Panc1 (cell line): ENCODE measurements around the gene PDZD4. TPM values are rescaled to one million over a fixed set of nuclear protein-coding genes. Genes with fewer than 3 reads are reported as not detected.

Source experiments
- ATAC-seq: fragments of 200-7000 bp; cut with Tn5 transposase; 2 replicates; pipeline ENCODE4 v1.9.1; 2020; ENCODE audit warnings: mild to moderate bottlenecking, moderate library complexity
- BruUV-seq: library from RNA; stranded (reverse); fragments of 400-500 nt; replicated peaks from 2 replicates; lab custom pipeline; 2021; lab: Mats Ljungman, UMichigan
- CTCF ChIA-PET: fragments of 300-600 bp; sonication (Branson Sonifier 250); formaldehyde crosslinking; loops from one replicate; lab custom pipeline; 2022; ENCODE audit warnings: antibody characterized with exemption; lab: Charles Lee
- POLR2A ChIA-PET: fragments of 300-600 bp; sonication (Branson Sonifier 250); formaldehyde crosslinking; loops from one replicate; lab custom pipeline; 2022; ENCODE audit warnings: antibody characterized with exemption; lab: Charles Lee
- DNase-seq: peaks from one replicate; pipeline ENCODE4 v3.0.0-alpha.2; 2010; ENCODE audit warnings: low read depth, low spot score
- H3K27ac ChIP-seq: 2 replicates; pipeline ENCODE4 v1.5.1; 2011; ENCODE audit warnings: mild to moderate bottlenecking, low read length, inconsistent platforms
- H3K27me3 ChIP-seq: fragments of 200-500 bp; sonication (Bioruptor generic); 2 replicates; pipeline ENCODE4 v1.6.0; 2014; ENCODE audit warnings: low read length, inconsistent platforms; ENCODE audit not compliant: control insufficient read depth, insufficient read depth
- H3K36me3 ChIP-seq: fragments of 200-500 bp; sonication (Bioruptor generic); 2 replicates; pipeline ENCODE4 v1.5.1; 2014; ENCODE audit warnings: inconsistent platforms, mild to moderate bottlenecking, low read length, moderate library complexity; ENCODE audit not compliant: control insufficient read depth, insufficient read depth
- H3K4me1 ChIP-seq: 2 replicates; pipeline ENCODE4 v1.5.1; 2011; ENCODE audit warnings: inconsistent platforms, mild to moderate bottlenecking, low read length, moderate library complexity; ENCODE audit not compliant: control insufficient read depth, insufficient read depth
- H3K4me3 ChIP-seq, 2 experiments: 2 replicates each; pipeline ENCODE4 v1.5.1; 2011 to 2012; ENCODE audit warnings: low read depth in 2 of 2, low read length in 2 of 2, mild to moderate bottlenecking in 2 of 2, inconsistent platforms in 1 of 2, moderate library complexity in 1 of 2
- H3K9me3 ChIP-seq: fragments of 200-500 bp; sonication (Bioruptor generic); 2 replicates; pipeline ENCODE4 v1.5.1; 2014; ENCODE audit warnings: low read depth, mild to moderate bottlenecking, inconsistent platforms, low read length, moderate library complexity; ENCODE audit not compliant: control insufficient read depth, insufficient read depth
- POLR2AphosphoS5 ChIP-seq: IDR thresholded peaks from 2 replicates; pipeline ENCODE4 v1.6.1; 2012; ENCODE audit warnings: mild to moderate bottlenecking, low read depth, low read length, moderate library complexity
- SIN3A ChIP-seq: IDR thresholded peaks from 2 replicates; pipeline ENCODE4 v1.6.1; 2012; ENCODE audit warnings: low read depth, mild to moderate bottlenecking, low read length, moderate library complexity, borderline replicate concordance; ENCODE audit not compliant: insufficient read depth
- TCF7L2 ChIP-seq: IDR thresholded peaks from 2 replicates; pipeline ENCODE4 v1.6.1; 2011; ENCODE audit warnings: mild to moderate bottlenecking, low read depth, low read length, inconsistent platforms
- in situ Hi-C: cut with HindIII; loops from 2 replicates; pipeline ENCODE4 v1.10.0; 2016; ENCODE audit warnings: low sequenced_read_pairs, low pct_unique_long_range_greater_than_20kb
- intact Hi-C: fragments of 100-400 bp; cut with micrococcal nuclease; formaldehyde crosslinking; loops from one replicate; pipeline ENCODE4 v1.10.0; 2022; ENCODE audit not compliant: unreplicated experiment
- total RNA-seq: library from RNA; stranded (reverse); gene quantifications from one replicate; pipeline ENCODE4 v1.2.1, GENCODE V29; 2021; ENCODE audit not compliant: unreplicated experiment
- TF ChIP-seq, protein P1 (sequence below), 2 experiments: IDR thresholded peaks; 2 replicates each; pipeline ENCODE4 v1.6.1; 2011 to 2012; ENCODE audit warnings: low read depth in 2 of 2, control low read depth in 1 of 2, low read length in 1 of 2, mild to moderate bottlenecking in 1 of 2, moderate library complexity in 1 of 2; ENCODE audit not compliant: insufficient read depth in 1 of 2
- TF ChIP-seq, protein P2 (sequence below): fragments of 450-650 bp; IDR thresholded peaks from 2 replicates; pipeline ENCODE4 v1.5.1; 2017; ENCODE audit warnings: mild to moderate bottlenecking

The PDZD4 gene
- total RNA-seq, 1 experiment from 2014 or later = 37.2 TPM

DNA sequence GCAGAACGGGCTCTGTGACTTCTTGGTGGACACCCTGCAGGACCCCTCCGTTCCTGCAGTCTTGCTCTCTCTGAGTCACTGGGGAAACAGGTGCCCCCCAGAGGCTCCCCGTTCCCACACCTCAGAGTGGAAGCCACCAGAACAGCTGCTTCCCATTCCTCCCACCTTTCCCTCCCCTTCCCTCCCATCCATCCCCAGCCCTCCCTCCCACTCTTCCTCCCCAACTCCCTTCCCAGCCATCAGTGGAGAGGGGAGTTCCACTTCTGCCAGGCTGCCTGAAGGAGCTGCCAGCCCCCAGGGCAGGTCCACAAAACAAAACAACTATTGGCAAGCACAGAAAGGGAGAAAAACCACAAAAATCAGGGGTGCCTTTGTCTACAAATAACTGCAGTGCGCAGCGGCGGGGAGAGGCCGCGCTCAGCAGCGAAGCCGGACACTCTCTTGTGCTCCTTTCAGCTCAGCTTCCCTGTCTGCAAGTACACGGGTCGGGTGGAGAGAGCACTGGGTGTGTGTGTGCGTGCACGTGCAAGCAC is 27.8 kb downstream of the PDZD4 start:
- Histone ChIP-seq H3K27me3 (no peaks in the 10 kb centered on the region), H3K36me3 (no peaks in the 10 kb centered on the region), H3K4me1 (no peaks in the 10 kb centered on the region), H3K27ac (no peak overlapping the region), H3K9me3 (no peaks in the 10 kb centered on the region), H3K4me3 (no peak overlapping the region)
- BruUV-seq = no TSS peak
- DNase-seq = no peak
- POLR2A ChIA-PET = interaction anchor here (0.6 kb wide), 1 partner anchor 31 kb away, joined by 3 read pairs; no protein-coding TSS in a partner anchor
- intact Hi-C loops = loop anchor here (10.0 kb wide), 1 partner anchor 82 kb away; the partner anchor contains the start of gene L1CAM
- TF ChIP-seq SIN3A (no peak), POLR2AphosphoS5 (no peak), TCF7L2 (no peak)
- TF ChIP-seq, protein P1, sequence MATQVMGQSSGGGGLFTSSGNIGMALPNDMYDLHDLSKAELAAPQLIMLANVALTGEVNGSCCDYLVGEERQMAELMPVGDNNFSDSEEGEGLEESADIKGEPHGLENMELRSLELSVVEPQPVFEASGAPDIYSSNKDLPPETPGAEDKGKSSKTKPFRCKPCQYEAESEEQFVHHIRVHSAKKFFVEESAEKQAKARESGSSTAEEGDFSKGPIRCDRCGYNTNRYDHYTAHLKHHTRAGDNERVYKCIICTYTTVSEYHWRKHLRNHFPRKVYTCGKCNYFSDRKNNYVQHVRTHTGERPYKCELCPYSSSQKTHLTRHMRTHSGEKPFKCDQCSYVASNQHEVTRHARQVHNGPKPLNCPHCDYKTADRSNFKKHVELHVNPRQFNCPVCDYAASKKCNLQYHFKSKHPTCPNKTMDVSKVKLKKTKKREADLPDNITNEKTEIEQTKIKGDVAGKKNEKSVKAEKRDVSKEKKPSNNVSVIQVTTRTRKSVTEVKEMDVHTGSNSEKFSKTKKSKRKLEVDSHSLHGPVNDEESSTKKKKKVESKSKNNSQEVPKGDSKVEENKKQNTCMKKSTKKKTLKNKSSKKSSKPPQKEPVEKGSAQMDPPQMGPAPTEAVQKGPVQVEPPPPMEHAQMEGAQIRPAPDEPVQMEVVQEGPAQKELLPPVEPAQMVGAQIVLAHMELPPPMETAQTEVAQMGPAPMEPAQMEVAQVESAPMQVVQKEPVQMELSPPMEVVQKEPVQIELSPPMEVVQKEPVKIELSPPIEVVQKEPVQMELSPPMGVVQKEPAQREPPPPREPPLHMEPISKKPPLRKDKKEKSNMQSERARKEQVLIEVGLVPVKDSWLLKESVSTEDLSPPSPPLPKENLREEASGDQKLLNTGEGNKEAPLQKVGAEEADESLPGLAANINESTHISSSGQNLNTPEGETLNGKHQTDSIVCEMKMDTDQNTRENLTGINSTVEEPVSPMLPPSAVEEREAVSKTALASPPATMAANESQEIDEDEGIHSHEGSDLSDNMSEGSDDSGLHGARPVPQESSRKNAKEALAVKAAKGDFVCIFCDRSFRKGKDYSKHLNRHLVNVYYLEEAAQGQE (IDR thresholded peaks at IDR 0.05; ENCODE audit: insufficient read depth in 1 of 2, low read depth in 2 of 2, low read length in 1 of 2) = no peak
- TF ChIP-seq, protein P2, sequence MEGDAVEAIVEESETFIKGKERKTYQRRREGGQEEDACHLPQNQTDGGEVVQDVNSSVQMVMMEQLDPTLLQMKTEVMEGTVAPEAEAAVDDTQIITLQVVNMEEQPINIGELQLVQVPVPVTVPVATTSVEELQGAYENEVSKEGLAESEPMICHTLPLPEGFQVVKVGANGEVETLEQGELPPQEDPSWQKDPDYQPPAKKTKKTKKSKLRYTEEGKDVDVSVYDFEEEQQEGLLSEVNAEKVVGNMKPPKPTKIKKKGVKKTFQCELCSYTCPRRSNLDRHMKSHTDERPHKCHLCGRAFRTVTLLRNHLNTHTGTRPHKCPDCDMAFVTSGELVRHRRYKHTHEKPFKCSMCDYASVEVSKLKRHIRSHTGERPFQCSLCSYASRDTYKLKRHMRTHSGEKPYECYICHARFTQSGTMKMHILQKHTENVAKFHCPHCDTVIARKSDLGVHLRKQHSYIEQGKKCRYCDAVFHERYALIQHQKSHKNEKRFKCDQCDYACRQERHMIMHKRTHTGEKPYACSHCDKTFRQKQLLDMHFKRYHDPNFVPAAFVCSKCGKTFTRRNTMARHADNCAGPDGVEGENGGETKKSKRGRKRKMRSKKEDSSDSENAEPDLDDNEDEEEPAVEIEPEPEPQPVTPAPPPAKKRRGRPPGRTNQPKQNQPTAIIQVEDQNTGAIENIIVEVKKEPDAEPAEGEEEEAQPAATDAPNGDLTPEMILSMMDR = no peak
- no peak for ATAC-seq
- CTCF ChIA-PET = interaction anchor here (0.8 kb wide), 1 partner anchor 15 kb away, joined by 3 read pairs; no protein-coding TSS in a partner anchor
- in situ Hi-C loops = no loop called here

DNA sequence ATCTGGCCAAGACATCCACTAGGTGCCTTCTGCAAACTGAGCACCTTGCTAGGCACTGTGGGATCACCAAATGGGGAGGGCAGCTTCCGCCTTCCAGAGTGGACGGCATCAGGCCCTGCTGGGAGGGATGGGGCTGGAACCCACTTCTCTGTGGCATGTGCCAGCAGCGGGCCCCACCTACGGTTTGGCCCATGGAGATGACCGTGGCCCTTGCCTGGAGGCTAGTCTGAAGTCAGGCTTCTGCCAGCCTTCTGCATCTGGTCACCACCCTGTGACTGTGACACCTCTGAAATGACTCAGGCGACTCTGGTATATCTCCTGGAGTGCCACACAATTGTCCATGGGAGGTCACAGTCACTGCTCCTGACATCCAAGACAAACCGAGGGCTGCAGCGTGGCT is 28.7 kb downstream of the PDZD4 start:
- BruUV-seq = no TSS peak
- TF ChIP-seq TCF7L2 (no peak), SIN3A (no peak), POLR2AphosphoS5 (no peak)
- TF ChIP-seq, protein P1 (IDR thresholded peaks at IDR 0.05; ENCODE audit: insufficient read depth in 1 of 2, low read depth in 2 of 2, low read length in 1 of 2) = no peak
- TF ChIP-seq, protein P2 = no peak
- ChIA-PET CTCF (no interaction called here), POLR2A (interaction anchor here (0.6 kb wide), 1 partner anchor 30 kb away, joined by 3 read pairs; no protein-coding TSS in a partner anchor)
- H3K4me3 ChIP-seq = no peak overlapping the region
- H3K9me3 ChIP-seq = no peaks in the 10 kb centered on the region
- intact Hi-C loops (loop anchor here (10.0 kb wide), 1 partner anchor 83 kb away; the partner anchor contains the start of gene L1CAM), in situ Hi-C loops (no loop called here)
- H3K27me3 ChIP-seq = no peaks in the 10 kb centered on the region
- no peaks in the 10 kb centered on the region for H3K4me1 ChIP-seq
- 0 out of 2 replicates have a peak, but pooled peaks have one; percentile 28 for ATAC-seq
- H3K36me3 ChIP-seq = no peaks in the 10 kb centered on the region
- H3K27ac ChIP-seq = no peak overlapping the region
- no peak for DNase-seq
